Peyer's patch (tissue), 4 donors: ENCODE data around the gene SNORC.

Source experiments
- CTCF ChIP-seq, 6 experiments: fragments of 450-650 bp in 4 of 6; fragments of 200-600 bp in 2 of 6; sonication (generic) in 1 of 6; IDR thresholded peaks; one replicate each; pipeline ENCODE4 v1.5.1; 2017 to 2019; ENCODE audit warnings: antibody characterized with exemption in 6 of 6, mild to moderate bottlenecking in 3 of 6, moderate library complexity in 1 of 6
- POLR2A ChIP-seq, 2 donors: fragments of 450-650 bp; IDR thresholded peaks; one replicate each; pipeline ENCODE4 v1.5.1; 2017; ENCODE audit warnings: antibody characterized with exemption in 2 of 2, mild to moderate bottlenecking in 2 of 2, moderate library complexity in 2 of 2

GRCh38 chr2:232897598-232898408 is 27.7 kb downstream of the SNORC start:
- TF ChIP-seq CTCF (IDR thresholded peaks at IDR 0.05) (no peak), POLR2A (IDR thresholded peaks at IDR 0.05) (no peak)
